ENCODE data around the gene FAM135A.

- no peak for TF ChIP-seq YY1 (IDR thresholded peaks at IDR 0.05; ENCODE audit: insufficient read depth, insufficient read length)
- TF ChIP-seq ZNF274 (IDR thresholded peaks at IDR 0.05; ENCODE audit: low read depth, low read length): no peak
Observed at GRCh38 chr6:70502484-70502883, 89.2 kb downstream of the FAM135A start.
